ENCODE data around the gene NFKBIZ.
"Not testable (repeated sequence)": the region's sequence is repeated elsewhere in the genome, so short reads cannot be mapped to it uniquely, and the experiment has no call there.

The NFKBIZ gene

DNA sequence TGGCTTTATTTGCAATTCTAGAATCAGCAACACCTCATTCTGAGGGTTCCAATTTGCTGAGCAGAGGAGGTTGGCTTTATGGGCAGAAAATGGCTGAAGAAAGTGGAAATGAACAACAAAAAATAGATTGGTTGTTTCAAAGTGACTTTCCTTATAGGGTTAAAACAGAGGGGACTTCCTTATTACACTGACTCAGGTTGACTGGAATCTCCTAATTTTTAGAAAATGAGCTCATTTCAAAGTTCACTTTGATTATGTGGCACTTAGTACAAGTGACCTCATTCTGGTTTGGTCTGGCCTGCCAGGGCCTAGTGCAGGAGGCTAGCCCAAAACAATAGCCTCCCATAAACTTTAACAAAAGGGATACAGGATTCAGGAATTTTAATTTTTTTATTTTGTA lies 41.4 kb downstream of the NFKBIZ start:
- no peak for TF ChIP-seq GATA1 (IDR thresholded peaks at IDR 0.05; ENCODE audit: low read depth, low read length)
- no peak for TF ChIP-seq POLR2A (IDR thresholded peaks at IDR 0.05; ENCODE audit: low read length)
- no peak for DNase-seq

DNA sequence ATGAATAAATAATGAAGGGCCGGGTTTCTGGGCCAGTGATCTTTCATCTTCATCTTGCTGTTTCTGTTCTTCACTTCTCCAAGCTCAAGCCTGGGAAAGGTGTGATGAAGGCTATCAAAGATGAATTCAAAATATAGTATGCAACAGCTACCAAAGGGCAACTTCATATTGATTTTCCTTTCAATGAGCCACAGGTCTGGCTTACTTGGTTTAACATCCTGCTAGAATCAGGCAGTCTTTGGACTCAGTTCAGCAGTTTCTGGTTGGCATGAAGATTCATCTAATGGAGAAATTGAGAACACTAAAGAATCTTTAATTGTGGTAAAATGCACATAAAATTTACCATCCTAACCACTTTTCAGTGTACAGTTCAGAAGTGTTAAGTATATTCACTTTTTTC lies 43.3 kb downstream of the NFKBIZ start:
- no peak for DNase-seq
- no peak for TF ChIP-seq POLR2A (IDR thresholded peaks at IDR 0.05; ENCODE audit: low read length)
- TF ChIP-seq GATA1 (IDR thresholded peaks at IDR 0.05; ENCODE audit: low read depth, low read length): no peak

- DNase-seq: no peak
- TF ChIP-seq POLR2A (IDR thresholded peaks at IDR 0.05; ENCODE audit: low read length) (no peak), GATA1 (IDR thresholded peaks at IDR 0.05; ENCODE audit: low read depth, low read length) (no peak)
Measured at GRCh38 chr3:101896083-101896757, 46.9 kb downstream of the NFKBIZ start.

DNA sequence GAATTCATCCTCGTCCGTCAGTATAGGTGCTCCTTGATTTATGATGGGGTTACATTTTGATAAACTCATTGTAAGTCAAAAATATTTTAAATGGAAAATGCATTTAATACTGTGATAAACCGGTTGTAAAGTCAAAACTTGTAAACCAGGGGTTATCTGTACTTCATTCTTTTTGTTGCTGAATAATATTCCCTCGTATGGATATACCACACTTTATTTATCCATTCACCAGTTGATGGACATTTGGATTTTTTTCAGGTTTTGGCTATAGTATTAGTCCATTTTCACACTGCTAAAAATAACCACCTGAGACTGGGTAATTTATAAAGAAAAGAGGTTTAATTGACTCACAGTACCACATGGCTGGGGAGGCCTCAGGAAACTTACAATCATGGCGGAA lies 47.7 kb downstream of the NFKBIZ start:
- no peak for TF ChIP-seq POLR2A (IDR thresholded peaks at IDR 0.05; ENCODE audit: low read length)
- TF ChIP-seq GATA1 (IDR thresholded peaks at IDR 0.05; ENCODE audit: low read depth, low read length): no peak

GRCh38 chr3:101898039-101898438 lies 48.7 kb downstream of the NFKBIZ start:
- TF ChIP-seq GATA1 (IDR thresholded peaks at IDR 0.05; ENCODE audit: low read depth, low read length): no peak
- TF ChIP-seq POLR2A (IDR thresholded peaks at IDR 0.05; ENCODE audit: low read length): no peak
- no peak for DNase-seq

More for the DNA sequence above, 47.7 kb downstream of the NFKBIZ start:
- no peak for DNase-seq

GRCh38 chr3:101898752-101899169 lies 49.4 kb downstream of the NFKBIZ start:
- TF ChIP-seq POLR2A (IDR thresholded peaks at IDR 0.05; ENCODE audit: low read length): no peak
- TF ChIP-seq GATA1 (IDR thresholded peaks at IDR 0.05; ENCODE audit: low read depth, low read length): no peak
- DNase-seq: no peak

- no peak for DNase-seq
- TF ChIP-seq GATA1 (IDR thresholded peaks at IDR 0.05; ENCODE audit: low read depth, low read length): no peak
- no peak for TF ChIP-seq POLR2A (IDR thresholded peaks at IDR 0.05; ENCODE audit: low read length)
Measured at GRCh38 chr3:101900316-101900715, 51.0 kb downstream of the NFKBIZ start.

DNA sequence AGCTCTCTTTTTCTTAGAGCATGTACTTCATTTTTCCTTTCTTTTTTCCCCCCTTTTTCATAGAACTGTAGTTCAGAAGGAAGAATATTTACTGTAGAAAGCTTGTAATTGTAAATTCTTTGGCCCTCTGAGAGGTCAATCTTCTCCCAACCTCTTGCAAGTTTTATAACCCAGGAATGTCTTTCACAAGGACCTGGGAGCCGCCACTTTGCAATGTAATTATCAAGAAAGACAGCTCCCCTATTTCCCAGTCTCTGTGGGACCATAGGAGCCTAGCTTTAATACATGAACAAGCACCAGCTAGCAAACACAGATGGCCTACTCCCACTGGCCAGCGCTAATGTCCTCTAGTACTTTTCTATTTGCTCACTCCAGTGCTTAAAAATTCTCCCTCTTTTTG lies 51.4 kb downstream of the NFKBIZ start:
- no peak for DNase-seq
- TF ChIP-seq GATA1 (IDR thresholded peaks at IDR 0.05; ENCODE audit: low read depth, low read length) (no peak), POLR2A (IDR thresholded peaks at IDR 0.05; ENCODE audit: low read length) (no peak)

DNA sequence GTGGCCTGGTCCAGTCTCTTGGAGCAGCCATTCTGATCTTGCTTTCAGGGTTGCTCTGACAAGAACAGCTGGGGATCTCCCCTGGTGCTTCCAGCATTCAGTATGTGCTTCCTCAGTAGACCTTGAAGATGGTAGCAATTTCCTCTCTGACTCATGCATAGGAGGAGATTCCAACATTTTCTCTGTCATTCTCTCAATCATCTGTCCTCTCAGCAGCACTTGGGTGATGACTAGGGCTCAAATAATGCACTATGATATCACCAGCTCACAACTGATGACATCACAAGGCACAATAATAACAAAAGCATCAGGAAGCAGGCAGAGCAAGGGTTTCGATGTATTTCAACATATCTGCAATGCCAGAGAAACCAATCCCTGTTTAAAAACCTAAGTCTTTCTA lies 52.7 kb downstream of the NFKBIZ start:
- no peak for DNase-seq
- TF ChIP-seq POLR2A (IDR thresholded peaks at IDR 0.05; ENCODE audit: low read length) (no peak), GATA1 (IDR thresholded peaks at IDR 0.05; ENCODE audit: low read depth, low read length) (no peak)

DNA sequence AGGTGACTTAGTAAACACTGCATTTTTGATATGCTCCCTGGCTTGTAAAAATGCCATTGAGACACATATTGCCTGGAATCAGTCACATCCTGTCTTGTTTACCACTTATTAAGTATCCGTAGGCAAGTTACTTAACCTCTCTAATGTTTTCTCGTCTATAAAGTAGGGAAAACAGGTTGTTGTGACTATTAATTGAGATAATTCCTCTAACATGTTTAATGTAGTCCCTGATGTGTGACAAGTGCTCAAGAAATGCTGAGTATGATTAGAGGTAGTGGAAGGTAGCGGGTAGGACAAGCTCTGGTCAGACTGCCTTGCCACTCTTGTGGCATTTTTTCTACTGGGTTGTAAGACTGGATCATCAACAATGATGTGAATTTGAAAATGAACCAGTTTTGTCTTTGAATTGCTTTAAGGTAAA lies 54.1 kb downstream of the NFKBIZ start:
- TF ChIP-seq GATA1 (IDR thresholded peaks at IDR 0.05; ENCODE audit: low read depth, low read length) (no peak), POLR2A (IDR thresholded peaks at IDR 0.05; ENCODE audit: low read length) (no peak)
- no peak for DNase-seq

DNA sequence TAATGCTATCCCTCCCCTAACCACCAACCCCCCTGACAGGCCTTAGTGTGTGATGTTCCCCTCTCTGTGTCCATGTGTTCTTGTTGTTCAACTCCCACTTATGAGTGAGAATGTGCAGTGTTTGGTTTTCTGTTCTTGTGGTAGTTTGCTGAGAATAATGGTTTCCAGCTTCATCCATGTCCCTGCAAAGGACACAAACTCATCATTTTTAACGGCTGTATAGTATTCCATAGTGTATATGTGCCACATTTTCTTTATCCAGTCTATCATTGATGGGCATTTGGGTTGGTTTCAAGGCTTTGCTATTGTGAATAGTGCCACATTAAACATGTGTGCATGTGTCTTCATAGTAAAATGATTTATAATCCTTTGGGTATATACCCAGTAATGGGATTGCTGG lies 56.3 kb downstream of the NFKBIZ start:
- not testable (repeated sequence) for DNase-seq

Data from erythroblast (primary cell).